SU-DHL-6 (cell line): ENCODE measurements around the gene RPS6KA2.

ENCODE experiments used
- CTCF ChIP-seq: fragments of 200-600 bp; sonication (generic); IDR thresholded peaks from one replicate; pipeline ENCODE4 v1.5.1; 2017; ENCODE audit warnings: antibody characterized with exemption, mild to moderate bottlenecking, low read length, moderate library complexity; ENCODE audit not compliant: insufficient read depth, poor library complexity, severe bottlenecking
- EZH2phosphoT487 ChIP-seq: fragments of 200-600 bp; sonication (generic), shearing (Covaris generic); conservative IDR thresholded peaks from 2 replicates; pipeline ENCODE4 v1.6.1; 2018; ENCODE audit warnings: mild to moderate bottlenecking, antibody characterized with exemption, low read length, moderate library complexity, mixed read lengths

- TF ChIP-seq CTCF (no peak), EZH2phosphoT487 (no peak)
Observed at GRCh38 chr6:166554316-166554715, 72.7 kb downstream of the RPS6KA2 start.
